NCI-H1417 treated with DMSO at 0.1 percent for 48 hours (cell line): ENCODE results near the gene ZBTB20.

Experiments used
- DNase-seq: peaks from one replicate; lab custom pipeline; 2025; lab: John Stamatoyannopoulos, UW

The ZBTB20 gene

GRCh38 chr3:114572364-114573062, 574.6 kb downstream of the ZBTB20 start:
- no peak for DNase-seq

- DNase-seq, result no peak
These were observed 575.7 kb downstream of the ZBTB20 start for GRCh38 chr3:114571363-114571762.

- DNase-seq, result no peak
These were observed 577.9 kb downstream of the ZBTB20 start for GRCh38 chr3:114569186-114569585.

- DNase-seq, result peak; percentile 15
These were observed 579.3 kb downstream of the ZBTB20 start for GRCh38 chr3:114567771-114568170.

- no peak for DNase-seq
These were observed 580.3 kb downstream of the ZBTB20 start for GRCh38 chr3:114566767-114567166.

GRCh38 chr3:114566162-114566755, 580.8 kb downstream of the ZBTB20 start:
- no peak for DNase-seq

- no peak for DNase-seq
These were observed 581.9 kb downstream of the ZBTB20 start for GRCh38 chr3:114565216-114565615.

- no peak for DNase-seq
These were observed 583.4 kb downstream of the ZBTB20 start for GRCh38 chr3:114563720-114564119.

- DNase-seq, result no peak
These were observed 584.5 kb downstream of the ZBTB20 start for GRCh38 chr3:114562557-114562956.

GRCh38 chr3:114558271-114558670, 588.8 kb downstream of the ZBTB20 start:
- no peak for DNase-seq

GRCh38 chr3:114557791-114558190, 589.3 kb downstream of the ZBTB20 start:
- no peak for DNase-seq

- DNase-seq, result no peak
These were observed 590.4 kb downstream of the ZBTB20 start for GRCh38 chr3:114556657-114557213.

GRCh38 chr3:114554731-114555130, 592.4 kb downstream of the ZBTB20 start:
- no peak for DNase-seq

- DNase-seq, result no peak
These were observed 593.0 kb downstream of the ZBTB20 start for GRCh38 chr3:114553949-114554593.

- DNase-seq, result no peak
These were observed 594.6 kb downstream of the ZBTB20 start for GRCh38 chr3:114552527-114552812.

GRCh38 chr3:114551770-114552526, 595.1 kb downstream of the ZBTB20 start:
- no peak for DNase-seq

- no peak for DNase-seq
These were observed 596.9 kb downstream of the ZBTB20 start for GRCh38 chr3:114550165-114550564.

GRCh38 chr3:114545193-114545592, 601.9 kb downstream of the ZBTB20 start:
- no peak for DNase-seq

- DNase-seq, result no peak
These were observed 604.7 kb downstream of the ZBTB20 start for GRCh38 chr3:114542359-114542758.

- DNase-seq, result no peak
These were observed 607.6 kb downstream of the ZBTB20 start for GRCh38 chr3:114539525-114539924.

GRCh38 chr3:114538211-114538610, 608.9 kb downstream of the ZBTB20 start:
- DNase-seq, result no peak

GRCh38 chr3:114528517-114528916, 618.6 kb downstream of the ZBTB20 start:
- no peak for DNase-seq
